Measurements from ENCODE around the gene PTPRM.

The PTPRM gene

GRCh38 chr18:8328126-8328525 is 761.0 kb downstream of the PTPRM start:
- H3K27ac ChIP-seq = no peak overlapping the region

GRCh38 chr18:8329186-8329771 is 762.2 kb downstream of the PTPRM start:
- H3K27ac ChIP-seq = no peak overlapping the region
- TF ChIP-seq CTCF (conservative IDR thresholded peaks at IDR 0.05) = no peak

More at GRCh38 chr18:8328126-8328525, 761.0 kb downstream of the PTPRM start:
- no peak for TF ChIP-seq CTCF (conservative IDR thresholded peaks at IDR 0.05)

- no peak overlapping the region for H3K27ac ChIP-seq
- TF ChIP-seq CTCF (conservative IDR thresholded peaks at IDR 0.05) = no peak
Observed at GRCh38 chr18:8330575-8330974, 763.5 kb downstream of the PTPRM start.

GRCh38 chr18:8332286-8332685 is 765.2 kb downstream of the PTPRM start:
- TF ChIP-seq CTCF (conservative IDR thresholded peaks at IDR 0.05) = no peak
- no peak overlapping the region for H3K27ac ChIP-seq

- peak overlapping the region; percentile 24 for H3K27ac ChIP-seq
- no peak for TF ChIP-seq CTCF (conservative IDR thresholded peaks at IDR 0.05)
Observed at GRCh38 chr18:8333961-8334360, 766.8 kb downstream of the PTPRM start.

GRCh38 chr18:8337211-8337610 is 770.1 kb downstream of the PTPRM start:
- no peak overlapping the region for H3K27ac ChIP-seq
- TF ChIP-seq CTCF (conservative IDR thresholded peaks at IDR 0.05) = no peak

GRCh38 chr18:8339210-8339609 is 772.1 kb downstream of the PTPRM start:
- no peak overlapping the region for H3K27ac ChIP-seq
- no peak for TF ChIP-seq CTCF (conservative IDR thresholded peaks at IDR 0.05)
